ENCODE measurements around the gene KDM2A. TPM values are rescaled to one million over a fixed set of nuclear protein-coding genes. Genes with fewer than 3 reads are reported as not detected.

The KDM2A gene
- total RNA-seq, 3 donors from 2014 or later, result 47.0 to 64.1 (median 61.9) TPM

GRCh38 chr11:67307545-67308001 is 188.5 kb downstream of the KDM2A start:
- DNase-seq (ENCODE audit: low spot score in 2 of 2), result no peak
- Histone ChIP-seq H3K4me3 (no peak overlapping the region), H3K4me1 (peaks cover 0 to 7% of the 10 kb centered on the region in 2 donors), H3K27me3 (no peaks in the 10 kb centered on the region), H3K27ac (no peak overlapping the region), H3K9me3 (no peaks in the 10 kb centered on the region), H3K36me3 (no peaks in the 10 kb centered on the region)
- TF ChIP-seq POLR2A (IDR thresholded peaks at IDR 0.05) (no peak), CTCF (IDR thresholded peaks at IDR 0.05) (no peak), POLR2AphosphoS5 (IDR thresholded peaks at IDR 0.05) (no peak)
- intact Hi-C loops (cut with DNase I; ENCODE audit: low total_unique reads), result no loop called here

Other genes with a start within 250 kb of the KDM2A start
- gene PC, start 160.9 kb upstream of the KDM2A start, total RNA-seq, result 100 to 1,000 TPM in 1 of 3 donors, 10 to 100 TPM in 2; 35.4 to 137 (median 50.2) TPM
- not detected for gene C11orf86, start 144.0 kb upstream of the KDM2A start, total RNA-seq
- 10 to 100 TPM in 2 of 3 donors, under 1 TPM in 1; 0.16 to 30.3 (median 10.2) TPM for gene SYT12, start 96.1 kb upstream of the KDM2A start, total RNA-seq
- 10 to 100 TPM; 27.2 to 30.5 (median 28.1) TPM for gene RHOD, start 62.4 kb upstream of the KDM2A start, total RNA-seq
- 10 to 100 TPM; 41.1 to 52.8 (median 52.1) TPM for gene GRK2, start 147.2 kb downstream of the KDM2A start, total RNA-seq
- 10 to 100 TPM; 23.7 to 51.8 (median 40.7) TPM for gene ANKRD13D, start 170.0 kb downstream of the KDM2A start, total RNA-seq
- gene SSH3, start 184.3 kb downstream of the KDM2A start, total RNA-seq, result 10 to 100 TPM; 28.8 to 55.2 (median 34.4) TPM
- gene POLD4, start 234.3 kb downstream of the KDM2A start, total RNA-seq, result 10 to 100 TPM; 48.7 to 91.5 (median 69.2) TPM